ENCODE data around the gene ZNF420. TPM values are rescaled to one million over a fixed set of nuclear protein-coding genes. Genes with fewer than 3 reads are reported as not detected.
"Not testable (repeated sequence)": the region's sequence is repeated elsewhere in the genome, so short reads cannot be mapped to it uniquely, and the experiment has no call there.

ZNF420 gene
- total RNA-seq, 1 donor = 7.2 TPM

DNA sequence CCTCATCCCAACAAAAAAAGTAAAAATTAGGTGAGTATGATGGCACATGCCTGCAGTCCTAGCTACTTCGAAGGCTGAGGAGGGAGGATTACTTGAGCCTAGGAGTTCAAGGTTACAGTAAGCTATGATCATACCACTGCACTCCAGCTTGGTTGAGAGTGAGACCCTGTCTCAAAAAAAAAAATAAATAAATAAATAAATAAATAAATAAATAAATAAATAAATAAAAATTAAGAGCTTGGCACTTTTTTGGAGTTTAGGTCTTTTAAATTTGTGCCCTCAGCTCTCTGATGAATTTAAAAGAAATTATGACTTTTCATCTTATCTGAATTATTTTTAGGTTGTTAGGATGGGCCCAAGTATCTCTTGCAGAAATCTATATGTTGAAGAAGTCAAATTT lies 8.9 kb downstream of the ZNF420 start:
- Histone ChIP-seq H3K9me3 (ENCODE audit: low read depth, low read length) (no peaks in the 10 kb centered on the region), H2AFZ (ENCODE audit: low read length) (no peak overlapping the region), H3K27ac (ENCODE audit: low read depth, low read length) (no peak overlapping the region), H3K36me3 (ENCODE audit: insufficient read depth, low read length) (peaks cover 10% of the 10 kb centered on the region), H3K4me3 (ENCODE audit: insufficient read depth, low read length) (no peak overlapping the region), H3K79me2 (ENCODE audit: insufficient read depth, low read length) (peaks cover 7% of the 10 kb centered on the region), H3K4me1 (ENCODE audit: insufficient read depth, low read length) (no peaks in the 10 kb centered on the region), H3K4me2 (ENCODE audit: insufficient read depth, low read length) (no peak overlapping the region), H4K20me1 (ENCODE audit: insufficient read depth, low read length) (no peaks in the 10 kb centered on the region), H3K27me3 (ENCODE audit: insufficient read depth, low read length) (no peaks in the 10 kb centered on the region)
- TF ChIP-seq, protein P1, sequence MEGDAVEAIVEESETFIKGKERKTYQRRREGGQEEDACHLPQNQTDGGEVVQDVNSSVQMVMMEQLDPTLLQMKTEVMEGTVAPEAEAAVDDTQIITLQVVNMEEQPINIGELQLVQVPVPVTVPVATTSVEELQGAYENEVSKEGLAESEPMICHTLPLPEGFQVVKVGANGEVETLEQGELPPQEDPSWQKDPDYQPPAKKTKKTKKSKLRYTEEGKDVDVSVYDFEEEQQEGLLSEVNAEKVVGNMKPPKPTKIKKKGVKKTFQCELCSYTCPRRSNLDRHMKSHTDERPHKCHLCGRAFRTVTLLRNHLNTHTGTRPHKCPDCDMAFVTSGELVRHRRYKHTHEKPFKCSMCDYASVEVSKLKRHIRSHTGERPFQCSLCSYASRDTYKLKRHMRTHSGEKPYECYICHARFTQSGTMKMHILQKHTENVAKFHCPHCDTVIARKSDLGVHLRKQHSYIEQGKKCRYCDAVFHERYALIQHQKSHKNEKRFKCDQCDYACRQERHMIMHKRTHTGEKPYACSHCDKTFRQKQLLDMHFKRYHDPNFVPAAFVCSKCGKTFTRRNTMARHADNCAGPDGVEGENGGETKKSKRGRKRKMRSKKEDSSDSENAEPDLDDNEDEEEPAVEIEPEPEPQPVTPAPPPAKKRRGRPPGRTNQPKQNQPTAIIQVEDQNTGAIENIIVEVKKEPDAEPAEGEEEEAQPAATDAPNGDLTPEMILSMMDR (IDR thresholded peaks at IDR 0.05; ENCODE audit: extremely low read depth, low read depth, low read length) = no peak
- no peak for DNase-seq (ENCODE audit: insufficient read length, low spot score, missing footprints)

DNA sequence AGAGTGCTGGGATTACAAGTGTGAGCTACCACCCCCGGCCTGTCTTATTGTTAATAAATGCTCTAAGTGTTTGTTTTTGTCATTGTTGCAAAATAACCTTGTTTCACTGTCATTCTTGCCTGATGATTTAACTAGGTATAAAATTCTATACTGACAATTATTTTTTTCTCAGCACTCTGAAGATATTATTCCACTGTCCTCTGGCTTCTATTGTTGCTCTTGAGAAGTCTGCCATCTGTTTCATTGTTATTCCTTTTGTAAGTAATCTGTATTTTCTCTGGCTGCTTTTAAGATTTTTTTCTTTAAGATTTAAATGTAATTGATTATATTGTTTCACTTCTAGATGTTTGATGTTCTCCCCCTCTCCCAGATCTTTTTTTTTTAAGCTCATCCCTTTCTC lies 17.6 kb downstream of the ZNF420 start:
- H3K4me2 ChIP-seq (ENCODE audit: insufficient read depth, low read length) = no peak overlapping the region
- H3K4me1 ChIP-seq (ENCODE audit: insufficient read depth, low read length) = no peaks in the 10 kb centered on the region
- H3K79me2 ChIP-seq (ENCODE audit: insufficient read depth, low read length) = no peaks in the 10 kb centered on the region
- H4K20me1 ChIP-seq (ENCODE audit: insufficient read depth, low read length) = no peaks in the 10 kb centered on the region
- no peaks in the 10 kb centered on the region for H3K27me3 ChIP-seq (ENCODE audit: insufficient read depth, low read length)
- H3K27ac ChIP-seq (ENCODE audit: low read depth, low read length) = no peak overlapping the region
- no peak overlapping the region for H3K4me3 ChIP-seq (ENCODE audit: insufficient read depth, low read length)
- H3K9me3 ChIP-seq (ENCODE audit: low read depth, low read length) = peaks cover 4% of the 10 kb centered on the region
- peaks cover 22% of the 10 kb centered on the region for H3K36me3 ChIP-seq (ENCODE audit: insufficient read depth, low read length)
- TF ChIP-seq, protein P1 (IDR thresholded peaks at IDR 0.05; ENCODE audit: extremely low read depth, low read depth, low read length) = no peak
- no peak for DNase-seq (ENCODE audit: insufficient read length, low spot score, missing footprints)
- H2AFZ ChIP-seq (ENCODE audit: low read length) = no peak overlapping the region

DNA sequence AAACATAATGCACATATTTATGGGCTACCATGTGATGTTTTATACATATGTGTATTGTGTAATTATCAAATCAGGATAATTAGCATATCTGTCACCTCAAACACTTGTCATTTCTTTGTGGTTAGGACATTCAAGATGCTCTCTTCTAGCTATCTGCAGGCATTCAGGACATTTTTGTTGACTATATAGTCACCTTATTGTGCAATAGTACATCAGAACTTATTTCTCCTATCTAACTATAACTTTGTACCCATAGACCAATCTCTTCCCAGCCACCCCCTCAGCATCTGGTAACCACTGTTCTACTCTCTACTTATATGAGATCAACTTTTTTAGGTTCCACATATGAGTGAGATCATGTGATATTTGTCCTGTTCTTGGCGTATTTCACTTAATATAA lies 20.3 kb downstream of the ZNF420 start:
- no peaks in the 10 kb centered on the region for H4K20me1 ChIP-seq (ENCODE audit: insufficient read depth, low read length)
- TF ChIP-seq, protein P1 (IDR thresholded peaks at IDR 0.05; ENCODE audit: extremely low read depth, low read depth, low read length) = no peak
- H3K4me3 ChIP-seq (ENCODE audit: insufficient read depth, low read length) = no peak overlapping the region
- H3K27me3 ChIP-seq (ENCODE audit: insufficient read depth, low read length) = no peaks in the 10 kb centered on the region
- no peak overlapping the region for H3K4me2 ChIP-seq (ENCODE audit: insufficient read depth, low read length)
- no peaks in the 10 kb centered on the region for H3K79me2 ChIP-seq (ENCODE audit: insufficient read depth, low read length)
- no peak for DNase-seq (ENCODE audit: insufficient read length, low spot score, missing footprints)
- H3K4me1 ChIP-seq (ENCODE audit: insufficient read depth, low read length) = no peaks in the 10 kb centered on the region
- H3K27ac ChIP-seq (ENCODE audit: low read depth, low read length) = no peak overlapping the region
- peaks cover 8% of the 10 kb centered on the region for H3K36me3 ChIP-seq (ENCODE audit: insufficient read depth, low read length)
- H2AFZ ChIP-seq (ENCODE audit: low read length) = no peak overlapping the region
- H3K9me3 ChIP-seq (ENCODE audit: low read depth, low read length) = peaks cover 4% of the 10 kb centered on the region

DNA sequence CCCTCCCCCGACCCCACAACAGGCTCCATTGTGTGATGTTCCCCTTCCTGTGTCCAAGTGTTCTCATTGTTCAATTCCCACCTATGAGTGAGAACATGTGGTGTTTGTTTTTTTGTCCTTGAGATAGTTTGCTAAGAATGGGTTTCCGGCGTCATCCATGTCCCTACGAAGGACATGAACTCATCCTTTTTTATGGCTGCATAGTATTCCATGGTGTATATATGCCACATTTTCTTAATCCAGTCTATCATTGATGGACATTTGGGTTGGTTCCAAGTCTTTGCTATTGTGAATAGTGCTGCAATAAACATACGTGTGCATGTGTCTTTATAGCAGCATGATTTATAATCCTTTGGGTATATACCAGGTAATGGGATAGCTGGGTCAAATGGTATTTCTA lies 25.9 kb downstream of the ZNF420 start:
- H2AFZ ChIP-seq (ENCODE audit: low read length); H3K4me2 ChIP-seq (ENCODE audit: insufficient read depth, low read length); H3K27ac ChIP-seq (ENCODE audit: low read depth, low read length); DNase-seq (ENCODE audit: insufficient read length, low spot score, missing footprints); H3K9me3 ChIP-seq (ENCODE audit: low read depth, low read length); H3K4me1 ChIP-seq (ENCODE audit: insufficient read depth, low read length); H4K20me1 ChIP-seq (ENCODE audit: insufficient read depth, low read length); H3K27me3 ChIP-seq (ENCODE audit: insufficient read depth, low read length); H3K4me3 ChIP-seq (ENCODE audit: insufficient read depth, low read length); H3K79me2 ChIP-seq (ENCODE audit: insufficient read depth, low read length); H3K36me3 ChIP-seq (ENCODE audit: insufficient read depth, low read length): not testable (repeated sequence)

DNA sequence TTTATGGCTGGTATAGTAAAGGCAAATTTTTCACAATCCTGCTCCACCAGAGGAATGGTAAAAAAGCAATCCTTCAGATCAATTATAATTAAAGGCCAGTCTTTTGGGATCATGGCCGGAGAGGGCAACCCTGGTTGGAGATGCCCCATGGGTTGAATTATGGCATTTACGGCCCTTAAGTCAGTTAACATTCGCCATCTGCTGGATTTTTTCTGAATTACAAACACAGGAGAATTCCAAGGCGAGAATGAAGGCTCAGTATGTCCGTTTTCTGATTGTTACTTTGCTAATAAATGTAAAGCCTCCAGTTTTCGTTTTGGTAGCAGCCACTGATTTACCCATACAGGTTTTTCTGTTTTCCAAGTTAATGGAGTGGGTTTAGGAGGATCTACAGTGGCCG lies 33.5 kb downstream of the ZNF420 start:
- not testable (repeated sequence) for H3K36me3 ChIP-seq (ENCODE audit: insufficient read depth, low read length); H3K79me2 ChIP-seq (ENCODE audit: insufficient read depth, low read length); H4K20me1 ChIP-seq (ENCODE audit: insufficient read depth, low read length); H3K4me1 ChIP-seq (ENCODE audit: insufficient read depth, low read length); H3K27ac ChIP-seq (ENCODE audit: low read depth, low read length); H3K27me3 ChIP-seq (ENCODE audit: insufficient read depth, low read length); H3K9me3 ChIP-seq (ENCODE audit: low read depth, low read length); H3K4me3 ChIP-seq (ENCODE audit: insufficient read depth, low read length); H3K4me2 ChIP-seq (ENCODE audit: insufficient read depth, low read length); H2AFZ ChIP-seq (ENCODE audit: low read length); DNase-seq (ENCODE audit: insufficient read length, low spot score, missing footprints)
